Endothelial cell (in vitro differentiated cells): Measurements from ENCODE around the gene DOCK4. TPM values are rescaled to one million over a fixed set of nuclear protein-coding genes. Genes with fewer than 3 reads are reported as not detected.

Experiments
- DNase-seq: peaks from one replicate; pipeline ENCODE4 v3.0.0; 2021; ENCODE audit warnings: low spot score
- H3K27ac Mint-ChIP-seq: one replicate; pipeline ENCODE4 v1.8.0; 2021; ENCODE audit warnings: mixed read lengths, inconsistent platforms; ENCODE audit not compliant: unreplicated experiment
- H3K27me3 Mint-ChIP-seq: one replicate; pipeline ENCODE4 v1.8.0; 2021; ENCODE audit warnings: mild to moderate bottlenecking, moderate library complexity, mixed read lengths, inconsistent platforms; ENCODE audit not compliant: unreplicated experiment
- H3K36me3 Mint-ChIP-seq: one replicate; pipeline ENCODE4 v1.8.0; 2021; ENCODE audit warnings: mild to moderate bottlenecking, low read depth, mixed read lengths, inconsistent platforms; ENCODE audit not compliant: unreplicated experiment
- H3K4me1 Mint-ChIP-seq: one replicate; pipeline ENCODE4 v1.8.0; 2021; ENCODE audit warnings: mild to moderate bottlenecking, mixed read lengths, inconsistent platforms; ENCODE audit not compliant: unreplicated experiment
- H3K4me3 Mint-ChIP-seq: one replicate; pipeline ENCODE4 v1.8.0; 2021; ENCODE audit warnings: mild to moderate bottlenecking, mixed read lengths, inconsistent platforms; ENCODE audit not compliant: unreplicated experiment
- H3K9me3 Mint-ChIP-seq: one replicate; pipeline ENCODE4 v1.8.0; 2021; ENCODE audit warnings: mixed read lengths, inconsistent platforms; ENCODE audit not compliant: unreplicated experiment
- total RNA-seq: library from RNA; stranded (reverse); fragmentation: NEBNext Ultra II Directional; extraction: Animal tissue kit (Norgen Biotek cat#: 25700); gene quantifications from one replicate; pipeline ENCODE4 v1.2.1, GENCODE V29; 2021; ENCODE audit not compliant: unreplicated experiment
- TF ChIP-seq, protein P1 (sequence below): fragments of 200-600 bp; sonication (generic); IDR thresholded peaks from one replicate; pipeline ENCODE4 v1.5.0; 2021; ENCODE audit warnings: antibody characterized with exemption; ENCODE audit not compliant: unreplicated experiment

DOCK4 gene
- total RNA-seq, 1 donor from 2014 or later = 99.2 TPM

DNA sequence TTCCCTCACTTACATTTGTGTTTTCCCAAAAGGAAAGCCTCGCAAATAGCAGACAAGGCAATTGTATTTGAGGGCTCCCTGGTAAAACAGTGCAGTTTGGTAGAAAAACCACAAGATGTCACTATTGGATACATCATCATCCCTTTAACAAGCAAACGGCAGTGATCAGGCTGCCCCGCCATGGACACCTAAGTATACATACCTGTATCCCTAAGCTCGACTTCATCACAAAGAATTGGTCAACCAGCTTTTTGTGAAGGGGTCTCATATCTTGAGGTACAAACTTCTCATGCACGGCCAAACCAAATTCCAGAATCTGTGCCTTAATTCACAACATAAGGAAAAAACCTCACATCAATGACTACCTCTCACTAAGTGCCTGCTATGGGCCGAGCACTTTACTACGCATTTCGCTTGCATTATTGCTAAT, 464.4 kb downstream of the DOCK4 start:
- DNase-seq = peak; percentile 38
- TF ChIP-seq, protein P1, sequence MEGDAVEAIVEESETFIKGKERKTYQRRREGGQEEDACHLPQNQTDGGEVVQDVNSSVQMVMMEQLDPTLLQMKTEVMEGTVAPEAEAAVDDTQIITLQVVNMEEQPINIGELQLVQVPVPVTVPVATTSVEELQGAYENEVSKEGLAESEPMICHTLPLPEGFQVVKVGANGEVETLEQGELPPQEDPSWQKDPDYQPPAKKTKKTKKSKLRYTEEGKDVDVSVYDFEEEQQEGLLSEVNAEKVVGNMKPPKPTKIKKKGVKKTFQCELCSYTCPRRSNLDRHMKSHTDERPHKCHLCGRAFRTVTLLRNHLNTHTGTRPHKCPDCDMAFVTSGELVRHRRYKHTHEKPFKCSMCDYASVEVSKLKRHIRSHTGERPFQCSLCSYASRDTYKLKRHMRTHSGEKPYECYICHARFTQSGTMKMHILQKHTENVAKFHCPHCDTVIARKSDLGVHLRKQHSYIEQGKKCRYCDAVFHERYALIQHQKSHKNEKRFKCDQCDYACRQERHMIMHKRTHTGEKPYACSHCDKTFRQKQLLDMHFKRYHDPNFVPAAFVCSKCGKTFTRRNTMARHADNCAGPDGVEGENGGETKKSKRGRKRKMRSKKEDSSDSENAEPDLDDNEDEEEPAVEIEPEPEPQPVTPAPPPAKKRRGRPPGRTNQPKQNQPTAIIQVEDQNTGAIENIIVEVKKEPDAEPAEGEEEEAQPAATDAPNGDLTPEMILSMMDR = peak; percentile 3
- Mint-ChIP-seq H3K27ac (no peak overlapping the region), H3K4me1 (no peaks in the 10 kb centered on the region), H3K27me3 (no peaks in the 10 kb centered on the region), H3K9me3 (no peaks in the 10 kb centered on the region), H3K4me3 (no peak overlapping the region), H3K36me3 (peaks cover 53% of the 10 kb centered on the region)

DNA sequence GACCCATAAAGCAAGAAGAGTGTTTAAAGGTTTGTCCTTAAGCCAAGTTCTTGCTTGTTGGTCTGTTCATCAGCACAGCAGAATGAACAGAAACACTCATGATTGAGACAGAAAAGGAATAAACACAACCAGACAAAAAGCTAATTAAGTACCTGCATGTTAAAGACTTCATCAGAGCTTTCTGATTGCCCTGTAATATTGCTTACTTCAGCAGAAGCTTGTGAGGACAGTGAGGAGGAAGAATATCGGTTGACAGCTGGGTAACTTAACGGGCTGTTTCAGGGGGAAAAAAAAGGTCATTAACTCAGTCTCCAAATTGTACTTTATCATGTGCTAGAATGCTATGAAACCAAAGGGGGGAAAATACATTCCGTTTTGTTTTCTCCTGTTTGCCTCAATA, 465.3 kb downstream of the DOCK4 start:
- no peaks in the 10 kb centered on the region for H3K9me3 Mint-ChIP-seq
- no peak overlapping the region for H3K27ac Mint-ChIP-seq
- H3K36me3 Mint-ChIP-seq = peaks cover 56% of the 10 kb centered on the region
- no peak for DNase-seq
- H3K4me1 Mint-ChIP-seq = no peaks in the 10 kb centered on the region
- no peaks in the 10 kb centered on the region for H3K27me3 Mint-ChIP-seq
- H3K4me3 Mint-ChIP-seq = no peak overlapping the region
- TF ChIP-seq, protein P1 = no peak

DNA sequence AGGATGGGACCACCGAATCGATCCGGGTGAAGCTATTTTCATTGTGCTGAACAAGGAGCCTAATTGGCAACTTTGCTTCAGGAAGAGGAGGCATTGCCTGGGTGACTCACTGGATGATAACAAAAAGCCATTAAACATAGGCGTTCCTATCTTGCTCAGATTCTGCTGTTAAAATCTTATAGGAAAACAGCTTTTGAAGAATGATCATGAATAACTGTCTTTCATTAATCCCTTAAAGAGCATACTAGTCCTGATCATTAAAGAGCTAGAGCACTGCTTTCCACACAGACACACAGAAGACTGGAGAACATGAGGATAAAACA, 469.7 kb downstream of the DOCK4 start:
- no peaks in the 10 kb centered on the region for H3K27me3 Mint-ChIP-seq
- TF ChIP-seq, protein P1 = no peak
- no peak for DNase-seq
- peaks cover 56% of the 10 kb centered on the region for H3K36me3 Mint-ChIP-seq
- no peak overlapping the region for H3K4me3 Mint-ChIP-seq
- H3K27ac Mint-ChIP-seq = no peak overlapping the region
- no peaks in the 10 kb centered on the region for H3K9me3 Mint-ChIP-seq
- H3K4me1 Mint-ChIP-seq = no peaks in the 10 kb centered on the region

DNA sequence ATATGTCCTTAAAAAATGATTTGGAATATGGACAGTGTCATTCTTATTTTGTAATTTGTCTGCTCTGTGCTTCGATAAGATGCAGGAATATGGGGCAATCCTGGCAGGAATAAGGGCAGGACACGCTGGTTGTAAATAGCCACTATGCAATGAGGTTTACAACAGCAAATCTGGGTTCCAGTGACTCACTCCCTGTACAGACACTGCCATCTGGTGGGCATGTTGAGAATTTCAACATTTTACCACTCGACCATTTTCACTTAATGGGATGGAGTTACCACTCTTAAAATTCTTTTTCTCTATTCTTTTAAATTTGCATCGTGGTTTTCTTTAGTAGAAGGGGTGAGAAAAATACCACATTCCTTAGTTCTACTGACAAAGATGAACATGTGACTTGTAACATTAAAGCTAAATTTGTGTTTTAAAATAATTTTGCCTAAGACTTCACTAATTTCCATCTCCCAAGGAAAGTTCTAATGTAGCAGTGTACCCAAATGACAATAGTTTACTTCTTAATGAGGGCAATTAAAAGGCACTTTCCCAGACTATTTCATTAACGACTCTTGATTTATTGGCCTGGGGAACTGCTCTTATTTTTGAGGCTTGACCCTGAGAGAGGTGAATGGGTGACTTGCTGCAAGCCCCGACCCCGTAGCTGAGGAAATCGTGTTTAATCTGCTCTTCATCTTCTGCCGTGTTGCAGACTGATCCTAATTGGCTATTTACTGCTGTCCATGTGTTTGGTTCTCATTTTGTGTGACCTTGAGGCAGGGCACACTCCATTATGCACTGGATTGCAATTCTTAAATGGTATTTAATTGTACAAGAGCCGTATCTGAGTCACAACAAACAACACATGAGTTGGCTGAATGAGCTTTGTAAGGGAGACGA, 470.3 kb downstream of the DOCK4 start:
- H3K4me3 Mint-ChIP-seq = no peak overlapping the region
- H3K36me3 Mint-ChIP-seq = peaks cover 50% of the 10 kb centered on the region
- no peak overlapping the region for H3K27ac Mint-ChIP-seq
- peak; percentile 74 for DNase-seq
- H3K4me1 Mint-ChIP-seq = no peaks in the 10 kb centered on the region
- H3K9me3 Mint-ChIP-seq = no peaks in the 10 kb centered on the region
- TF ChIP-seq, protein P1 = peak; percentile 97
- no peaks in the 10 kb centered on the region for H3K27me3 Mint-ChIP-seq

DNA sequence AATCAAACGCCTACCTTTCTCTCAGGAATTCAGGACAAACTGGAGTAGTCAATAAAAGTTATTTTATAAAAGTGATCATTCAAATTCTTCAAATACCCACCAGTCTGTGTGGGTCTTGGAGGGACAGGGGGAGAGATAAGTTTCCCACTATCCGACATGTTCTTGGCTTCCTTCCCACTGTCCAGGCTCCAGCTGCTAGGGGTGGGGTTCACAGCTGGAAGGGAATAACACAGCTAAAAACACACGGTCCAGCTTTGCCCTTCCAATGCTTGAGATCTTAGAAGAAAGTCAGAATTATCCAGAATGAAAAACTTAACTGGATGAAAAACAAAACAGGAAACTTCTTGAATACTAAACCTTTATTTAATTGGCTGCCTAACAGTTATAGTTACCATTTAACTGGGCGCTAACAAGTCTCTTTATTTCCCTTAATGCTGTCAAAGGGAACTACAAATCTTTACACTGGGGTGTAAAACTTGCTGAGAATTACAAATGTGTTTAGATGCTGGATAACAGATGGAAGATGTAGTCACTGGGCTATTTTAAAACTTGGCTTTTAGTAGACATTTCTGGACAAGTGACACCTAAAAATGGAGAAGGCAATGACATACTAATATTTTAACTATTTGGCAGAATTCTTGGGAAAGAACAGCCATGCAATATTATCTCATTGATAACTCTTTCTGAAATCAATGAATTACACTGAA, 471.1 kb downstream of the DOCK4 start:
- Mint-ChIP-seq H3K27me3 (no peaks in the 10 kb centered on the region), H3K27ac (no peak overlapping the region), H3K4me1 (no peaks in the 10 kb centered on the region), H3K4me3 (no peak overlapping the region), H3K36me3 (peaks cover 50% of the 10 kb centered on the region), H3K9me3 (no peaks in the 10 kb centered on the region)
- TF ChIP-seq, protein P1 = no peak
- no peak for DNase-seq
